NCI-H1930 (cell line): ENCODE measurements around the gene PHC2.

Experiments
- DNase-seq, 2 experiments: peaks; one replicate each; lab custom pipeline; 2025; lab: John Stamatoyannopoulos, UW

The PHC2 gene

DNA sequence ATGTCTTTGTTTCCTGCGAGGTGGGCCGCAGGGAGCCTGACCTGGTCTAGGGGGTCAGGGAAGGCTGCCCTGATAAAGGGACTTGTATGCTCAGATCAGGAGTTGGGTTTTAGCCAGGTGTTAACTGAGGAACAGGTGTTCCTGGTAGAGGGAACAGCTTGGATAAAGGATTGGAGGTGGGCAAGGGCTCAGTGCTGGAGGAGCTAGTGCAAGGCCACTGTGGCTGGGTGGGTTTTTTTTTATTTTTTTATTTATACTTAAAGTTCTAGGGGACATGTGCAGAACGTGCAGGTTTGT, 141.1 kb downstream of the PHC2 start:
- no peak for DNase-seq

DNA sequence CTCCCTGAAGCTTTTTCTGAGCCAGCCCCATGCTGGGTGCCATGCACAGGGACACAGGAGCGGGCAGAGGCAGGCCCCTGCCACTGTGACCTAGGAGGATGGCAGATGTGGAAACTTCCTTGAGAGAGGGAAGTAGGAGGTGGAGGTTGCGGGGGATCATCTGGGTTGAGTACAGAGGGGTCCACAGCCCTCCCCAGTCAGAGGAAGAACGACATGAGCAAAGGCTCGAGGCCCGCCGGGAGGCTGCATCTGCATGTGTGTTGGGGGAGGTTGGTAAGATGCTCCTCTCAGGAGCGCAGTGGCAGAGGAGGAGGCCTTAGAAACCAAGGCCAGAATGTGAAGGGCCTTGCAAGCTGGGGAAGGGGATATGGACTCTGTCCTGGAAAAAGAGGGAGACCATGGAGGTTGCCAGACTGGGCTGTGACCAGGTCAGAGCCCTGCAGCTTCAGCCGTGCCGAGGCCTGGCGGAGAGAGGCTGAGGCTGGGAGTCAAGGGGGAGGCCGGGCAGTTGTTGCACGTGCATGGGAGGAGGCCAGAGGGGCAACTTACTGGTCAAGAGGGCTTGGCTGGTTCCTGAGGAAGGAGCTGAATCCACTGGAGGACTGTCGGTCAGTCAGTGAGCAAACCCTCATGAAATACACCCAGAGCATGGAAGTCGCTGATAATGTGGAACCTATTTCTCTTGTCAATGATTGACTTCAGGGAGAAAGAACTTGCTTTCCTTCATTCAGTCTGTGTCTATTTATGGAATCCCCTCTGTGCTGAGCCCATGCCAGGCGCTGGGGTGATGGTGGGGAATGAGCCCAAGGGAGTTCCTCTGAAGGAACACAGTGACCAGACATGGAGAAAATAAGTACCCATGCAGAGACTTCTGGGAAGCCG, 141.7 kb downstream of the PHC2 start:
- DNase-seq: no peak

DNA sequence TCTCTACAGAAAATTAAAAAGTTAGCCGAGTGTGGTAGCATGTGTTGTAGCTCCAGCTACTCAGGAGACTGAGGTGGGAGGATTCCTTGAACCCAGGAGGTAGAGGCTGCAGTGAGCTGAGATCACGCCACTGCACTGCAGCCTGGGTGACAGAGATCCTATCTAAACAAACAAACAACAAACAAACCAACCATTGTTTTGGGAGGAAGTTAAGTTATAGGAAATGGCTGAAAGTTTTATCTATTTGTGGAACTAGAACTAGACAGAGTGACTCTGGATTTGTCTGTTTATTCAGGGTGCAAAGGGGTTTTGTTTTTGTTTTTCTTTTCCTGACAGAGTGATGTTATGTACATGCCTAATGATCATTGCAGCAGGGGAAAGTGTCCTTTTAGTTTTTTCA, 143.6 kb downstream of the PHC2 start:
- no peak for DNase-seq

GRCh38 chr1:33286451-33287185, 144.3 kb downstream of the PHC2 start:
- no peak for DNase-seq

- DNase-seq: no peak
Measured at GRCh38 chr1:33284049-33284448, 146.8 kb downstream of the PHC2 start.

GRCh38 chr1:33282791-33283190, 148.1 kb downstream of the PHC2 start:
- DNase-seq: no peak

- DNase-seq: no peak
Measured at GRCh38 chr1:33281554-33282303, 149.2 kb downstream of the PHC2 start.

GRCh38 chr1:33280091-33280661, 150.7 kb downstream of the PHC2 start:
- DNase-seq: no peak

DNA sequence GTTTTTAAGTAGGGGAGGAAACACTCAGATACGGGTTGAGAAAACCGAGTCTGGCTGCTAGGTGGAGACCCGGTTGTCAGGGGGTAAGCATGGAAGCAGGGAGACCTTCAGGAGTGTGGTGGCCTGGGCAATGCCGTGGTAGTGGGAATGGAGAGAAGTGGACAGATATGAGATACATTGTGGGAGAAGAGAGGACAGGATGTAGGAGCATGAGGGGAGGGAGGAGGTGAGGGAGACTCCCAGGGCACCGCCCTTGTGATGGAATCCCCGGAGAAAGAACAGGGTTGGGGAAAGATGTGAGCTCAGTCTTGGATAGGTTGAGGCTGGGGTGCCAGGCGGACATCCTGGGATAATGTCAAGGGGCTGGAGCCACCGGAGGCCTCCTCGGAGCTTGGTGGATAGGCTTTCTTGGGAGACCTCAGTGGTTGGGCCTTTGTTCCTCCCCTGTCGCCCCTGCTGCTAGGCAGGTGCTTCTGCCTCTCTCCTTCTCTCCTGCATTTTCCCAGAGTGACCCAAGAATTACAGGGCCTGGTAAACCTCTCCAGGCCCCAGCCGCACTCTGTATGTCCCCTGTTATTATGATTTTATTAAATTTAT, 153.3 kb downstream of the PHC2 start:
- no peak for DNase-seq

GRCh38 chr1:33276573-33277298, 154.2 kb downstream of the PHC2 start:
- DNase-seq: no peak

GRCh38 chr1:33275706-33276572, 155.0 kb downstream of the PHC2 start:
- DNase-seq: no peak

DNA sequence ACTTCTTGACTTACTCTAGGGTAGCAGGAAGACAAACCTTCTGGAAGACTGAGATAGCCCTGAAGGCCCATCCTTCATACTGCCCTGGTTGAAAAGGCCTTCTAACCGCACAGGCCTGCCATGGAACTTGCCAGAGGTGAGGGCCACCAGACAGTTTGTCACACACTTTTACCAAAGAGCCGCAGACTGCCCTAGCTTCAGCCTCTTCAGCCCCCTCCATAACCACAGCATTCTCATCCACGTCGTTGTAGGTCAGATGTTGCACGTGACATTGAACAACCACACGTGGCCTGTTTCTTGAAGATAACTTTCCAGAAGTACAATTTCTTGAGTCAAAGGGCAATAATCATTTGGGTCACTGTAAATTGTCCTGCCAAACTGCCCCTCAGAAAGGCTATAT, 155.7 kb downstream of the PHC2 start:
- DNase-seq: no peak

- DNase-seq: no peak
Measured at GRCh38 chr1:33274446-33274845, 156.4 kb downstream of the PHC2 start.

DNA sequence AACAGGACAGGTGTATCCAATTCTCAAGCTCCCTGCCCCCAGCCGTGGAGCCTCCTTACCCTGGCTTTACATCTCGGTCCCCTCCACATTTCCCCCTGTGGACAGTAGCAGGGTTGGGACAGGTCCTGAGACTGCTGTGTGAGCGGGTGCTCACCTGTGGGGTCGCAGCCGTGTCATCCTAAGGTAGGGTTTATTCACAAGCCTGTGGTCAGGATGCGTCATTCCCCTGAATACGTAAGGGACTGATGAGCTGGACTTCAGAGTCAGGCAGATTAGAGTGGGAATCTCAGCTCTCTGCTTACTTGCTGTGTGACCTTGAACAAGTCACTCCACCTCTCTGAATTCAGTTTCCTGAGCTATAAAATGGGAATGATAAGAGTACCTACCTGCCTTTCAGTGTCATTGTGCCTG, 156.9 kb downstream of the PHC2 start:
- no peak for DNase-seq
